Epithelial cell of esophagus (primary cell): ENCODE data around the gene TMEM202.
"Not testable (repeated sequence)": the region's sequence is repeated elsewhere in the genome, so short reads cannot be mapped to it uniquely, and the experiment has no call there.

ENCODE experiments used
- DNase-seq: peaks from one replicate; pipeline ENCODE4 v3.0.0; 2010; ENCODE audit warnings: low read depth
- H3K4me3 ChIP-seq: 2 replicates; pipeline ENCODE4 v1.5.1; 2011; ENCODE audit warnings: mild to moderate bottlenecking, low read length, control low read depth
- TF ChIP-seq, protein P1 (sequence below): IDR thresholded peaks from 2 replicates; pipeline ENCODE4 v1.5.1; 2011; ENCODE audit warnings: low read depth, mild to moderate bottlenecking, low read length, control low read depth, inconsistent platforms; ENCODE audit not compliant: insufficient read depth; ENCODE audit errors: missing control alignments

TMEM202 gene

DNA sequence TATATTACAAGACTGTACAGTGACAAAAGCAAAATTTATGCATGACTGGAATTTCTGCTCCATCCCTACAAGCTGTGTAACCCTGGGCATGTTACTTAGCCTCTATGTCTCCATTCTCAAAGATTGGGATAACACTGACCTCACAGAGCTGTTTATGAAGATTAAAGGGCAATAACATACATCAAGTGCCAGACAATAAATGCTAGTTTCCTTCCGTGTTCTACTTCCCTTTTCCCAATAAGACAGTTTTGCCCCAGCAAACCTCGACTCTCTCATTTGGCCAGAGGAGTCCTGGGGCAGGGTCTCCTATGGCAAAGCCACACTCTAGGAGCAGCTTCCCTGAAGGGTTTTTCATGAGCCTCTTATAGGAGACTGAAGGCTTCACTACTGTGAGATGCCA is 29.8 kb upstream of the TMEM202 start:
- no peak for DNase-seq
- TF ChIP-seq, protein P1, sequence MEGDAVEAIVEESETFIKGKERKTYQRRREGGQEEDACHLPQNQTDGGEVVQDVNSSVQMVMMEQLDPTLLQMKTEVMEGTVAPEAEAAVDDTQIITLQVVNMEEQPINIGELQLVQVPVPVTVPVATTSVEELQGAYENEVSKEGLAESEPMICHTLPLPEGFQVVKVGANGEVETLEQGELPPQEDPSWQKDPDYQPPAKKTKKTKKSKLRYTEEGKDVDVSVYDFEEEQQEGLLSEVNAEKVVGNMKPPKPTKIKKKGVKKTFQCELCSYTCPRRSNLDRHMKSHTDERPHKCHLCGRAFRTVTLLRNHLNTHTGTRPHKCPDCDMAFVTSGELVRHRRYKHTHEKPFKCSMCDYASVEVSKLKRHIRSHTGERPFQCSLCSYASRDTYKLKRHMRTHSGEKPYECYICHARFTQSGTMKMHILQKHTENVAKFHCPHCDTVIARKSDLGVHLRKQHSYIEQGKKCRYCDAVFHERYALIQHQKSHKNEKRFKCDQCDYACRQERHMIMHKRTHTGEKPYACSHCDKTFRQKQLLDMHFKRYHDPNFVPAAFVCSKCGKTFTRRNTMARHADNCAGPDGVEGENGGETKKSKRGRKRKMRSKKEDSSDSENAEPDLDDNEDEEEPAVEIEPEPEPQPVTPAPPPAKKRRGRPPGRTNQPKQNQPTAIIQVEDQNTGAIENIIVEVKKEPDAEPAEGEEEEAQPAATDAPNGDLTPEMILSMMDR = no peak
- H3K4me3 ChIP-seq = no peak overlapping the region

DNA sequence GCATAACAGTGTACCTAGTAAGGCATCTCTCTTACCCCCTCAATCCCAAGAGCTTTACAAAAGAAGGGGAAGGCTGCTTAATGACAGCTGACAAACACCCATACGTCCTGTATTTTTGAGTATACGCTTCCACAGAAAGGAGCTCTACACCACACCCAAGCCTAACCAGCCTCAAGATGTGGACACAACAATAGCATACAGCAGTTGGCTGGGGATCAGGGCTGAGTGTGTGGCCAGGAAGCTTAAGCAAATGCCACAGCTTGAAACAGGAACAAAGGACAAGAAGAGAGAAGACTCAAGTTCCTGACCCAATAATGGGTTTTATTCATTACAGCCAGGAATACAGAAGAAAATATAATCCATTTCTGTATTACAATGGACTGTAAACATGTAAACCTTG is 29.2 kb upstream of the TMEM202 start:
- no peak overlapping the region for H3K4me3 ChIP-seq
- TF ChIP-seq, protein P1 = no peak
- no peak for DNase-seq

DNA sequence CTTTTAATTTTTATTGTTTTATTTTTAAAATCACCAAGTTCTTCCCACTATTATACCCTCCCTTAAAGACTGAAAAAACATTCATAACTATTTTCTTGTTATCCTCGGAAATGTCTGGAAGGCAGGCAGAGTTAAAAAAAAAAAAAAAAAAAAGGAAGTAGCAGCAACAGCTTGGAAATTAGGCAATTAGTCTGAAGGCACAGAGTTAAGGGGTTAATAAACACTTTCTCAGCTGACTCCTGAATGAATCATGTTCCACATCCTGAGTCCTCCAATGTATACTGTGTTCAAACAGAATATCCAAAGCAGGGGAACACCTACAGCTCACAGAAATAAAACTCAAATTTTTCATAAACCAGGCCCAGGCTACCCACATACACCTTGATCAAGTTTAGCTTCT is 28.1 kb upstream of the TMEM202 start:
- H3K4me3 ChIP-seq = no peak overlapping the region
- TF ChIP-seq, protein P1 = no peak
- DNase-seq = peak; percentile 68

DNA sequence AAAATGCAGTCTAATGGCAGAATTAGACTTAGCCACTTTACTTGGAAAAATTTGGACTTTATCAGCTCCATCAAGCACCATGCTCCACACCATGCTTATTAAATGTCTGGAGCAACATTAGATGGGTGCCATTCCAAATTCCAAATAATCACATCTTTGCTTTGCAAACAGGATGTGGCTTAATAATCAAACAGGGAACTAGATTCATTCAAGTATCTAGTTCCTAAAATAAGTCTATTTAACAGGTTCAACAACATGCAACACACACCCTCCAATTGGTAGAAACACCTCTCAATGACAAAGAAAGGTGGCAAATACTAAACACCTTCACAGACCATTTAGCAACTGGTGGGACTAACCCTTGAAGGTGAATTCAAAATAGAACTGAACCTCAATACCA is 25.7 kb upstream of the TMEM202 start:
- no peak overlapping the region for H3K4me3 ChIP-seq
- no peak for DNase-seq
- TF ChIP-seq, protein P1 = no peak

DNA sequence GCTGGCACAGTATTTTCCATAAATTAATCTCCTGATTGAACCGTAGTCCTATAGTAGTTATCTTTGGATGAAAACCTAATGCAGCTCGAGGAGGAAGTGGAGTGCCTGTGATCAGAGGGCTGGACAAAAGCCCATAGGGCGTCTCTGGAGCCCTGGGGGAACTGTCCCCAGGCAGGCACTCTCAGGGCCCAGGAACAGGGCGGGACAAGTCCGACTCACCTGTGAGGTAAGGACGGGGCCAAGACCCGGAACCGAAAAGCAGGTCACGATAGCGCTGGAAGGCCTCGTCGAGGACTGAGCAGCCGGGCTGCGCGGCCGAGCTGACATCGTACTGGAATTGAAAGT is 22.6 kb upstream of the TMEM202 start:
- TF ChIP-seq, protein P1 = no peak
- H3K4me3 ChIP-seq = peak overlapping the region; percentile 79
- peak; percentile 54 for DNase-seq

DNA sequence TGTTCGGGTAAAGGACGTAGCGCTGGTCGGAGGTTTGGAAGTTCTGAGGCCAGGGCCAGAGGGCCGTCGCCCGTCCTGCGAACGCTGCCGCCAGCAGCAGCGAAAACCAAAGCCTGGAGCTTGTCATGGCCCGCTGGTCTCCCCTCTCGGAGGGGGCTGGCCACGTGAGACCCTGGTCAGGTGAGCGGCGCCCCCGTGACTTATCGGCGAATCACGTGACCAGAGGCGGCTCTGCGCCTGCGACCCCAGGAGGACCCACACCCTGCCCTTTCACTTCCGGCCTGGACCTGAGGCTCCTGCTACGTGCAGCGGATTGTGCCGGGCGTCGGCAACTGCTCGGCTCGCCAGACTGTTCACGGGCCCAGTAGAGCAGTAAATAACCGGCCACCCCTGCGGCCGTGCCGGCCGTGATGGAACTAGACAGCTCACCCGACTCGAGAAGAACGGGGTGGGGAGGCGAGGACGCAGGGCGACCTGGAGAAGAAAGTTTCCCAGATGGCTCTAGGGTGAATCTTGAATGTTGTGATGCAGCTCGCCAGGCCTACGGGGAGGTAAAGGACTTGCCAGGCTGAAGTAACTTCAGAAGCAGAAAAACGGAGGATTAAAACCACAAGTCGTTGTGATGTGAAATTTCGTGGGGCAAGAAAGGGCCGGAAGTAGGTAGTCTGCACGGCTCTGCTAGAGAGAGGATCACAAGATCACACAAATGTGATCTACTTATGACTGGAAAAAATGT is 22.1 kb upstream of the TMEM202 start, which contains the start of gene HEXA:
HEXA (minus strand) TSS at position 169 of the 736 bp plus-strand sequence; CDS start at position 127, 42 bp downstream.
- DNase-seq = peak; percentile 88
- H3K4me3 ChIP-seq = peak within 1 kb of the TSS; percentile 79
- TF ChIP-seq, protein P1 = no peak

DNA sequence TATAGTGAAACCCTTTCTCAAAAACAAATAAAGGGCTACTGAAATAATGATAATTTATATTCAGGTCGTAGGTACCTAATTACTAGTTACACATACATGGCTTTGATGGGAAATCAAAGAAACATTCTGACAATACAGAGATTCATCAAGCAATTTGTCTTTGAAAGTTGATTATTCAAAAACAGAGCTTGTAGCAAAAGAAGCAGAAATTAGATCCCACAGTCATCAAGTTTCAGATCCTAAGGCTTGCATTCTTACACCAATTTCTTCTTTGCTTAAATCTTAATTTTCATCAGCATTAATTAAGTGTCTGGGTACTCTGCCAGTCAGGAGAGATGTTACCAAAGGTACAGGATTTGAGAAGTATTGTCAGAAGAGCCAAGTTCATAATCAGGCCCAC is 20.8 kb upstream of the TMEM202 start:
- TF ChIP-seq, protein P1 = no peak
- DNase-seq = no peak
- H3K4me3 ChIP-seq = no peak overlapping the region

DNA sequence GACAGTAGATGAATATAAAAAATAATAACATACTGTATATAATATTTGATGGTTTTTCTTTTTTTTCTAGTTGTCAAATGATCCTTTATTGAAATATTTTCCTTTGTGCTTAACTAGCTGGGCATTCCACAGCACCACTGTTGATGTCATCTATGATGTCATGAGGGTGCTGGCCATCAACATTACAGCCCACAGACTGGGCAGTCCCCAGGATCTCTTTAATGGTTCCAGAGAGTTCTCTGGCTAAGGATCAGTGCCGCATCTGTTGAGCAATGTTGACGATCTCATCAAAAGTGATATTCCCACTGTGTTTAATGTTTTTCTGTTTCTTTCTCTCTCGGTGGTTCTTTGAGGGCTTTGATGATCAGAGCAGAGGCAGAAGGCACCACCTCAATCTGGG is 19.0 kb upstream of the TMEM202 start:
- DNase-seq, H3K4me3 ChIP-seq: not testable (repeated sequence)
